T1000 (cell line): ENCODE measurements around the gene KIF4B.
"Not testable (repeated sequence)": the region's sequence is repeated elsewhere in the genome, so short reads cannot be mapped to it uniquely, and the experiment has no call there.

ENCODE experiments used
- DNase-seq: peaks from one replicate; lab custom pipeline; 2025; ENCODE audit warnings: mixed read lengths; lab: John Stamatoyannopoulos, UW

Gene KIF4B

GRCh38 chr5:155013526-155013925, at the start of gene KIF4B:
KIF4B (plus strand) TSS chr5:155013755; CDS start chr5:155013860, 105 bp downstream.
- no peak for DNase-seq

- no peak for DNase-seq
Measured at GRCh38 chr5:154966081-154966841, 47.3 kb upstream of the KIF4B start.

- DNase-seq: no peak
Measured at GRCh38 chr5:154966874-154967273, 46.7 kb upstream of the KIF4B start.

- DNase-seq: no peak
Measured at GRCh38 chr5:154967421-154968024, 46.0 kb upstream of the KIF4B start.

GRCh38 chr5:154968953-154969352, 44.6 kb upstream of the KIF4B start:
- DNase-seq: no peak

GRCh38 chr5:154970759-154971158, 42.8 kb upstream of the KIF4B start:
- no peak for DNase-seq

GRCh38 chr5:154971501-154971900, 42.1 kb upstream of the KIF4B start:
- DNase-seq: no peak

- DNase-seq: no peak
Measured at GRCh38 chr5:154972476-154973080, 41.0 kb upstream of the KIF4B start.

GRCh38 chr5:154976082-154976481, 37.5 kb upstream of the KIF4B start:
- not testable (repeated sequence) for DNase-seq

- DNase-seq: no peak
Measured at GRCh38 chr5:154977409-154977808, 36.1 kb upstream of the KIF4B start.

- DNase-seq: not testable (repeated sequence)
Measured at GRCh38 chr5:154978294-154978693, 35.3 kb upstream of the KIF4B start.

- no peak for DNase-seq
Measured at GRCh38 chr5:154984946-154985516, 28.5 kb upstream of the KIF4B start.

- no peak for DNase-seq
Measured at GRCh38 chr5:154986151-154986550, 27.4 kb upstream of the KIF4B start.

- no peak for DNase-seq
Measured at GRCh38 chr5:154989626-154990025, 23.9 kb upstream of the KIF4B start.

GRCh38 chr5:154993461-154993860, 20.1 kb upstream of the KIF4B start:
- DNase-seq: no peak

- DNase-seq: no peak
Measured at GRCh38 chr5:154995679-154996078, 17.9 kb upstream of the KIF4B start.

- no peak for DNase-seq
Measured at GRCh38 chr5:154997746-154998145, 15.8 kb upstream of the KIF4B start.

GRCh38 chr5:154999865-155000264, 13.7 kb upstream of the KIF4B start:
- DNase-seq: no peak

- DNase-seq: no peak
Measured at GRCh38 chr5:155001523-155001922, 12.0 kb upstream of the KIF4B start.

- not testable (repeated sequence) for DNase-seq
Measured at GRCh38 chr5:155002722-155003121, 10.8 kb upstream of the KIF4B start.

- no peak for DNase-seq
Measured at GRCh38 chr5:155004138-155004744, 9.3 kb upstream of the KIF4B start.

GRCh38 chr5:155006265-155006664, 7.3 kb upstream of the KIF4B start:
- DNase-seq: not testable (repeated sequence)
